Parathyroid adenoma (tissue), 2 donors: ENCODE measurements around the gene OR51I2.

Experiments
- H2AFZ ChIP-seq: fragments of 300-600 bp; sonication (generic); one replicate; pipeline ENCODE4 v1.7.0; 2017; ENCODE audit warnings: antibody characterized with exemption, mild to moderate bottlenecking
- H3K27ac ChIP-seq: fragments of 300-600 bp; sonication (generic); one replicate; pipeline ENCODE4 v1.7.0; 2017
- H3K27me3 ChIP-seq: fragments of 300-600 bp; sonication (generic); one replicate; pipeline ENCODE4 v1.7.0; 2017; ENCODE audit warnings: low read length; ENCODE audit not compliant: control insufficient read depth, insufficient read depth
- H3K36me3 ChIP-seq: fragments of 300-600 bp; sonication (generic); one replicate; pipeline ENCODE4 v1.7.0; 2017; ENCODE audit warnings: low read length; ENCODE audit not compliant: control insufficient read depth, insufficient read depth
- H3K4me1 ChIP-seq: fragments of 300-600 bp; sonication (generic); one replicate; pipeline ENCODE4 v1.7.0; 2017; ENCODE audit warnings: control low read depth
- H3K4me2 ChIP-seq: fragments of 300-600 bp; sonication (generic); one replicate; pipeline ENCODE4 v1.7.0; 2017; ENCODE audit warnings: low read length
- H3K4me3 ChIP-seq: fragments of 300-600 bp; sonication (generic); one replicate; pipeline ENCODE4 v1.7.0; 2017; ENCODE audit warnings: low read depth, low read length
- H3K79me2 ChIP-seq: fragments of 300-600 bp; sonication (generic); one replicate; pipeline ENCODE4 v1.7.0; 2017; ENCODE audit warnings: control low read depth
- H3K9ac ChIP-seq: fragments of 300-600 bp; sonication (generic); one replicate; pipeline ENCODE4 v1.7.0; 2017; ENCODE audit warnings: mild to moderate bottlenecking
- H3K9me3 ChIP-seq: fragments of 300-600 bp; sonication (generic); one replicate; pipeline ENCODE4 v1.7.0; 2017; ENCODE audit warnings: low read length; ENCODE audit not compliant: control insufficient read depth
- TF ChIP-seq, protein P1 (sequence below): fragments of 300-600 bp; sonication (generic); IDR thresholded peaks from one replicate; pipeline ENCODE4 v1.7.0; 2017; ENCODE audit warnings: antibody characterized with exemption, mild to moderate bottlenecking
- donor health status: primary hyperparathyroidism.

OR51I2 gene

DNA sequence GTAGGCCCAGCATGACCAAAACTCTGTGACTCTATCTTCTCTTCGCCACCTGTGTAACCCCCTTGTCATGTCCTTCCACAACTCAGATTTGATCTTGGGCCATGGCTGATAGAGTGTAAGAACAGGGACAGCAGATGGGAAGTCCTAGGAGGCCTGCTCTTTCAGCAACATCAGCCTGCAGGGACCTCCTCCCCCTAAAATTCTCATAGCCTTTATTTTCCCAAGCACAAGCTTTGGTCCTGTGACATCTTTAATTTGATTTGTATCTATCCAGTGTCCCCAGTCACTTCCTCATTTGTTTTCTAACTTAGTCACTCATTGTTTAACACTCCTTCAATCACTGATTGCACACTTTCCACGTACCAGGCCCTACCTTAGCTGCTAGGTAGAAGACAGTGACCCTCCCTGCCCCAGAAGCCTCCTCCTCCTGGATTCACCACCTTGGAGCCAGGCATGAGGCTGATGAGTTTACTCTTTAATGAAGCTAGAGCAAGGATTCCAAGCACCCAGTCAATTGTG, 55.3 kb downstream of the OR51I2 start:
- Histone ChIP-seq H3K27me3 (no peaks in the 10 kb centered on the region), H3K4me2 (no peak overlapping the region), H3K27ac (no peak overlapping the region), H3K4me1 (no peaks in the 10 kb centered on the region), H3K9me3 (no peaks in the 10 kb centered on the region), H3K4me3 (no peak overlapping the region), H3K36me3 (no peaks in the 10 kb centered on the region), H3K9ac (no peak overlapping the region), H2AFZ (no peak overlapping the region), H3K79me2 (no peaks in the 10 kb centered on the region)
- TF ChIP-seq, protein P1, sequence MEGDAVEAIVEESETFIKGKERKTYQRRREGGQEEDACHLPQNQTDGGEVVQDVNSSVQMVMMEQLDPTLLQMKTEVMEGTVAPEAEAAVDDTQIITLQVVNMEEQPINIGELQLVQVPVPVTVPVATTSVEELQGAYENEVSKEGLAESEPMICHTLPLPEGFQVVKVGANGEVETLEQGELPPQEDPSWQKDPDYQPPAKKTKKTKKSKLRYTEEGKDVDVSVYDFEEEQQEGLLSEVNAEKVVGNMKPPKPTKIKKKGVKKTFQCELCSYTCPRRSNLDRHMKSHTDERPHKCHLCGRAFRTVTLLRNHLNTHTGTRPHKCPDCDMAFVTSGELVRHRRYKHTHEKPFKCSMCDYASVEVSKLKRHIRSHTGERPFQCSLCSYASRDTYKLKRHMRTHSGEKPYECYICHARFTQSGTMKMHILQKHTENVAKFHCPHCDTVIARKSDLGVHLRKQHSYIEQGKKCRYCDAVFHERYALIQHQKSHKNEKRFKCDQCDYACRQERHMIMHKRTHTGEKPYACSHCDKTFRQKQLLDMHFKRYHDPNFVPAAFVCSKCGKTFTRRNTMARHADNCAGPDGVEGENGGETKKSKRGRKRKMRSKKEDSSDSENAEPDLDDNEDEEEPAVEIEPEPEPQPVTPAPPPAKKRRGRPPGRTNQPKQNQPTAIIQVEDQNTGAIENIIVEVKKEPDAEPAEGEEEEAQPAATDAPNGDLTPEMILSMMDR = no peak

DNA sequence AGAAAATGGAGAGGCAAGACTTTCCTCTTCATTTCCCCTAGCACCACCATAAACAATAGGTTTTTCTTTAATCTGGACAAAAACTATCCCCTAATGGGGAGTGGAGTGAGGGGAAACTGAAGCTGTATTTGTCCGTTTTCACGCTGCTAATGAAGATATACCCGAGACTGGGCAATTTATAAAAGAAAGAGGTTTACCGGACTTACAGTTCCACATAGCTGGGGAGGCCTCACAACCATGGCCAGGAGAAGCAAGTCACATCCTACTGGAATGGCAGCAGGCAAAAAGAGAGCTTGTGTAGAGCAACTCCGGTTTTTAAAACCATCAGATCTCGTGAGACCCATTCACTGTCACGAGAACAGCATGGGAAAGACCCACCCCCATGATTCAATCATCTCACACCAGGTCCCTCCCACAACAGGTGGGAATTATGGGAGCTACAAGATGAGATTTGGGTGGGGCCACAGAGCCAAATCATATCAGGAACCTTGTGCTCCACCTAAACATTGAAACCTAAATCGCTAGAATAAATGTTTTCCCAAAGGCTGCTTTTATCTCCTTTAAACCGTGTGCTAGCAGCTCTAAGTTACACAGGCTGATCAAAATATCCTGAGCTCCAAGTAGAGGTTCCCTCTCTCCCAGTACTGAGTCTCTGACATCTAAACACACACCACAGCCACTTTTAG, 56.4 kb downstream of the OR51I2 start:
- H3K27ac ChIP-seq = no peak overlapping the region
- no peaks in the 10 kb centered on the region for H3K79me2 ChIP-seq
- H3K9me3 ChIP-seq = no peaks in the 10 kb centered on the region
- H2AFZ ChIP-seq = no peak overlapping the region
- H3K36me3 ChIP-seq = no peaks in the 10 kb centered on the region
- H3K4me1 ChIP-seq = no peaks in the 10 kb centered on the region
- no peak overlapping the region for H3K4me2 ChIP-seq
- H3K4me3 ChIP-seq = no peak overlapping the region
- no peaks in the 10 kb centered on the region for H3K27me3 ChIP-seq
- TF ChIP-seq, protein P1 = no peak
- H3K9ac ChIP-seq = no peak overlapping the region
